H1 (cell line): ENCODE data around the gene CWC25.

ENCODE experiments used
- CHD2 ChIP-seq: IDR thresholded peaks from 2 replicates; pipeline ENCODE4 v1.6.1; 2012; ENCODE audit warnings: low read length, improper control_type of control experiment
- EGR1 ChIP-seq: IDR thresholded peaks from 2 replicates; pipeline ENCODE4 v1.6.1; 2011; ENCODE audit warnings: low read depth, low read length, borderline replicate concordance
- EP300 ChIP-seq, 2 experiments: IDR thresholded peaks; 1 replicate in 1 of 2; 2 replicates in 1 of 2; pipeline ENCODE4 v1.6.1; 2011 to 2012; ENCODE audit warnings: low read depth in 2 of 2, low read length in 2 of 2, mild to moderate bottlenecking in 2 of 2, borderline replicate concordance in 1 of 2, inconsistent platforms in 1 of 2, moderate library complexity in 1 of 2
- SP1 ChIP-seq: IDR thresholded peaks from 2 replicates; pipeline ENCODE4 v1.6.1; 2011; ENCODE audit warnings: low read depth, low read length

DNA sequence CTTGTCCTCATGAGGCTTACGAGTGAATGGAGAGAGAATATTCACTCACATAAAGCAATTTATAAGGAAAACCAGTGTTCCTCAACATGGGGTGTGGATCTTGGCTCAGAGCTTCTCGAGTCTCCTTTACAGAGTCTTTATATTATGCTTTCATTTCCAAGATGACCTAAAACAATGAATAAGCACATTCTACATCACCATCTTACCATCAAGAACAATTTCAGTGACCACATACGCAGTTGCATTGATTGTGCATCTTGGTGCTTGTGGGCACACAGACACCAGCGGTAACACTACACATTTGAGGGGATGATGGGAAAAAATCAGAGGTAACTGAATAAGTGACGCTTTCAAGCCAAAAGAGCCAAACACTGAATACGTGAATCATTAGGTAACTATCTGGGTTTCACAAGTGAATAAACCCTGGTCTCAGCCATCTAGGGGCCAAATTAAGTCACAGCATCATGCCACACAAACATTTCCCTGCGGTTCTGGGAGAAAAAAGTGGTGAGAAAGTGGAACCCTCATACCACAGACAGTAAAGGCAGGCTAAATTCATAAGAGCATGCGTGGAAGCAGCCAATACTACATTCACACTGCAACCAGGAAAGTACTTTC is 9.4 kb downstream of the CWC25 start:
- TF ChIP-seq EP300 (IDR thresholded peaks at IDR 0.05; ENCODE audit: borderline replicate concordance in 1 of 2, low read depth in 2 of 2, low read length in 2 of 2) (no peak), EGR1 (no peak), CHD2 (no peak), SP1 (no peak)
